GM18873 (cell line): ENCODE results near the gene PTPRF.
"Not testable (repeated sequence)": the region's sequence is repeated elsewhere in the genome, so short reads cannot be mapped to it uniquely, and the experiment has no call there.

ENCODE experiments used
- ATAC-seq: cut with Tn5 transposase; IDR thresholded peaks from one replicate; pipeline ENCODE4 v1.9.1; 2021; ENCODE audit warnings: mild to moderate bottlenecking, moderate library complexity, moderate number of reproducible peaks; ENCODE audit not compliant: unreplicated experiment, low FRiP score

PTPRF gene

GRCh38 chr1:43530483-43531106 lies at the start of gene PTPRF:
TSS of gene PTPRF (plus strand) at chr1:43530883. CDS start at chr1:43545076, 14,193 bp downstream.
- ATAC-seq, result no peak

- no peak for ATAC-seq
Observed at GRCh38 chr1:43481491-43481890, 49.2 kb upstream of the PTPRF start.

GRCh38 chr1:43482215-43482614 lies 48.5 kb upstream of the PTPRF start:
- no peak for ATAC-seq

GRCh38 chr1:43484367-43484766 lies 46.3 kb upstream of the PTPRF start:
- no peak for ATAC-seq

- ATAC-seq, result no peak
Observed at GRCh38 chr1:43488165-43488564, 42.5 kb upstream of the PTPRF start.

GRCh38 chr1:43491061-43491460 lies 39.6 kb upstream of the PTPRF start:
- ATAC-seq, result no peak

- no peak for ATAC-seq
Observed at GRCh38 chr1:43492826-43493225, 37.9 kb upstream of the PTPRF start.

GRCh38 chr1:43493661-43494450 lies 36.8 kb upstream of the PTPRF start:
- no peak for ATAC-seq

- ATAC-seq, result no peak
Observed at GRCh38 chr1:43495204-43495603, 35.5 kb upstream of the PTPRF start.

GRCh38 chr1:43499898-43500297 lies 30.8 kb upstream of the PTPRF start:
- ATAC-seq, result no peak

- ATAC-seq, result not testable (repeated sequence)
Observed at GRCh38 chr1:43501806-43502205, 28.9 kb upstream of the PTPRF start.

- no peak for ATAC-seq
Observed at GRCh38 chr1:43503534-43503933, 27.1 kb upstream of the PTPRF start.

GRCh38 chr1:43505077-43505780 lies 25.5 kb upstream of the PTPRF start:
- ATAC-seq, result no peak

GRCh38 chr1:43506233-43506632 lies 24.4 kb upstream of the PTPRF start:
- ATAC-seq, result no peak

GRCh38 chr1:43507296-43508295 lies 23.1 kb upstream of the PTPRF start:
- ATAC-seq, result no peak

- no peak for ATAC-seq
Observed at GRCh38 chr1:43509007-43509739, 21.5 kb upstream of the PTPRF start.

- no peak for ATAC-seq
Observed at GRCh38 chr1:43509740-43510375, 20.8 kb upstream of the PTPRF start.

GRCh38 chr1:43510621-43511020 lies 20.1 kb upstream of the PTPRF start:
- no peak for ATAC-seq

GRCh38 chr1:43511394-43511793 lies 19.3 kb upstream of the PTPRF start:
- no peak for ATAC-seq
